ENCODE data around the gene PDCD6IP. TPM values are rescaled to one million over a fixed set of nuclear protein-coding genes. Genes with fewer than 3 reads are reported as not detected.

The PDCD6IP gene
- total and polyA plus RNA-seq, 2 of the 13 experiments (the other 11 are each of a cell fraction or from before 2014, with no cell fraction given) = 62.5 to 85.6 TPM

GRCh38 chr3:33860373-33861050 is 62.1 kb downstream of the PDCD6IP start:
- FAIRE-seq (no peak), DNase-seq (ENCODE audit: low spot score) (no peak), ATAC-seq (no peak)
- Histone ChIP-seq H3K4me3 (replicated peaks in 1 of 3; ENCODE audit: insufficient read depth in 1 of 3, low read depth in 2 of 3, low read length in 3 of 3) (no peak overlapping the region), H3K9ac (ENCODE audit: insufficient read depth, low read depth, low read length) (no peak overlapping the region), H3K9me3 (ENCODE audit: low read length) (no peaks in the 10 kb centered on the region), H3K4me1 (ENCODE audit: insufficient read depth, low read length) (no peaks in the 10 kb centered on the region), H4K20me1 (ENCODE audit: insufficient read depth, low read length) (no peaks in the 10 kb centered on the region), H3K36me3 (replicated peaks in 1 of 2; ENCODE audit: control insufficient read depth in 1 of 2, insufficient read depth in 2 of 2, low read length in 2 of 2) (peaks cover 1 to 25% of the 10 kb centered on the region in 2 experiments; a peak in 2 of 5 replicates), H2AFZ (ENCODE audit: low read length) (no peak overlapping the region), H3K79me2 (ENCODE audit: insufficient read depth, low read length) (no peaks in the 10 kb centered on the region), H3K4me2 (ENCODE audit: low read depth, low read length) (no peak overlapping the region), H3K27me3 (ENCODE audit: control insufficient read depth in 1 of 2, insufficient read depth in 2 of 2, low read length in 2 of 2) (no peaks in the 10 kb centered on the region), H3K27ac (ENCODE audit: extremely low read length, insufficient read depth, low read length) (no peak overlapping the region)
- WGBS (ENCODE audit: low lambda C conversion rate) = 97% methylated on average over 4 of the region's 4 CpGs
- CTCF ChIA-PET (ENCODE audit: low intra/inter-chr PET ratio, low total read pairs) = no interaction called here
- intact Hi-C loops (cut with micrococcal nuclease; ENCODE audit: unreplicated experiment) = no loop called here
- TF ChIP-seq ZNF563 (CRISPR knock-in tag; IDR thresholded peaks at IDR 0.05) (no peak), NBN (conservative IDR thresholded peaks at IDR 0.05) (no peak)
- BruUV-seq (replicated peaks) = no TSS peak
- in situ Hi-C loops (cut with HindIII; ENCODE audit: extremely low pct_ligation_motif_present, low pct_unique_long_range_greater_than_20kb) = no loop called here
- POLR2A ChIA-PET = no interaction called here

- no peaks in the 10 kb centered on the region for H3K27me3 ChIP-seq (ENCODE audit: control insufficient read depth in 1 of 2, insufficient read depth in 2 of 2, low read length in 2 of 2)
- intact Hi-C loops (cut with micrococcal nuclease; ENCODE audit: unreplicated experiment) (no loop called here), in situ Hi-C loops (cut with HindIII; ENCODE audit: extremely low pct_ligation_motif_present, low pct_unique_long_range_greater_than_20kb) (no loop called here)
- no peak overlapping the region for H3K4me2 ChIP-seq (ENCODE audit: low read depth, low read length)
- H4K20me1 ChIP-seq (ENCODE audit: insufficient read depth, low read length) = no peaks in the 10 kb centered on the region
- ATAC-seq (no peak), DNase-seq (ENCODE audit: low spot score) (no peak), FAIRE-seq (no peak)
- 98% methylated on average over 4 of the region's 4 CpGs for WGBS (ENCODE audit: low lambda C conversion rate)
- H2AFZ ChIP-seq (ENCODE audit: low read length) = no peak overlapping the region
- no peaks in the 10 kb centered on the region for H3K9me3 ChIP-seq (ENCODE audit: low read length)
- POLR2A ChIA-PET = no interaction called here
- no peak for TF ChIP-seq PATZ1 (CRISPR knock-in tag; IDR thresholded peaks at IDR 0.05)
- no peaks in the 10 kb centered on the region for H3K4me1 ChIP-seq (ENCODE audit: insufficient read depth, low read length)
- BruUV-seq (replicated peaks) = no TSS peak
- no peak overlapping the region for H3K27ac ChIP-seq (ENCODE audit: extremely low read length, insufficient read depth, low read length)
- no peak overlapping the region for H3K4me3 ChIP-seq (replicated peaks in 1 of 3; ENCODE audit: insufficient read depth in 1 of 3, low read depth in 2 of 3, low read length in 3 of 3)
- CTCF ChIA-PET (ENCODE audit: low intra/inter-chr PET ratio, low total read pairs) = no interaction called here
- H3K79me2 ChIP-seq (ENCODE audit: insufficient read depth, low read length) = no peaks in the 10 kb centered on the region
- H3K9ac ChIP-seq (ENCODE audit: insufficient read depth, low read depth, low read length) = no peak overlapping the region
- peaks cover 1 to 35% of the 10 kb centered on the region in 2 experiments; a peak in 3 of 5 replicates for H3K36me3 ChIP-seq (replicated peaks in 1 of 2; ENCODE audit: control insufficient read depth in 1 of 2, insufficient read depth in 2 of 2, low read length in 2 of 2)
Observed at GRCh38 chr3:33865133-33865532, 66.7 kb downstream of the PDCD6IP start.
